Measurements from ENCODE around the gene C1orf216.
"Not testable (repeated sequence)": the region's sequence is repeated elsewhere in the genome, so short reads cannot be mapped to it uniquely, and the experiment has no call there.

C1orf216 gene

GRCh38 chr1:35718492-35719336 lies at the start of gene C1orf216:
Gene C1orf216, minus strand, starts transcription at chr1:35718884. Its CDS starts 2,563 bp downstream, at chr1:35716321.
- peak; percentile 72 for DNase-seq

- no peak for DNase-seq
These were observed 45.6 kb upstream of the C1orf216 start for GRCh38 chr1:35764283-35764682.

- DNase-seq = no peak
These were observed 44.5 kb upstream of the C1orf216 start for GRCh38 chr1:35763201-35763600.

GRCh38 chr1:35762141-35762540 lies 43.5 kb upstream of the C1orf216 start:
- no peak for DNase-seq

- DNase-seq = no peak
These were observed 37.4 kb upstream of the C1orf216 start for GRCh38 chr1:35756064-35756463.

- no peak for DNase-seq
These were observed 35.1 kb upstream of the C1orf216 start for GRCh38 chr1:35753626-35754260.

- no peak for DNase-seq
These were observed 29.6 kb upstream of the C1orf216 start for GRCh38 chr1:35748326-35748725.

- no peak for DNase-seq
These were observed 26.5 kb upstream of the C1orf216 start for GRCh38 chr1:35745124-35745730.

GRCh38 chr1:35737120-35737519 lies 18.4 kb upstream of the C1orf216 start:
- no peak for DNase-seq

- DNase-seq = no peak
These were observed 8.9 kb upstream of the C1orf216 start for GRCh38 chr1:35727434-35728040.

GRCh38 chr1:35726450-35727433 lies 8.1 kb upstream of the C1orf216 start:
- DNase-seq = peak; percentile 26

GRCh38 chr1:35725596-35725995 lies 6.9 kb upstream of the C1orf216 start:
- no peak for DNase-seq

- DNase-seq = no peak
These were observed 690 bp downstream of the C1orf216 start for GRCh38 chr1:35717911-35718476.

GRCh38 chr1:35715568-35716002 lies 3.1 kb downstream of the C1orf216 start:
- peak; percentile 70 for DNase-seq

GRCh38 chr1:35714921-35715567 lies 3.6 kb downstream of the C1orf216 start:
- no peak for DNase-seq

GRCh38 chr1:35711098-35711497 lies 7.6 kb downstream of the C1orf216 start:
- DNase-seq = not testable (repeated sequence)

- no peak for DNase-seq
These were observed 9.7 kb downstream of the C1orf216 start for GRCh38 chr1:35708952-35709351.

GRCh38 chr1:35708441-35708921 lies 10.2 kb downstream of the C1orf216 start:
- DNase-seq = no peak

- DNase-seq = no peak
These were observed 10.9 kb downstream of the C1orf216 start for GRCh38 chr1:35707601-35708440.

Data from activated T-cell treated with anti-CD3 and anti-CD28 coated beads for 4 hours (primary cell).